HepG2 (cell line): ENCODE data around the gene C13orf46. TPM values are rescaled to one million over a fixed set of nuclear protein-coding genes. Genes with fewer than 3 reads are reported as not detected.

Experiments
- ATAC-seq: fragments of 200-7000 bp; cut with Tn5 transposase; 3 replicates; pipeline ENCODE4 v1.9.1; 2020; ENCODE audit warnings: mild to moderate bottlenecking, moderate library complexity
- BruUV-seq: library from RNA; stranded (reverse); fragments of 400-500 nt; replicated peaks from 2 replicates; lab custom pipeline; 2021; lab: Mats Ljungman, UMichigan
- CTCF ChIA-PET: fragments of 300-600 bp; formaldehyde crosslinking; extraction: SDS; loops from one replicate; lab custom pipeline; 2021; ENCODE audit warnings: low total read pairs, inconsistent platforms, low intra/inter-chr PET ratio; lab: Yijun Ruan, JAX
- POLR2A ChIA-PET: fragments of 350-600 bp; sonication (Branson Sonifier 250); formaldehyde crosslinking; loops from one replicate; lab custom pipeline; 2020; ENCODE audit warnings: antibody characterized with exemption, inconsistent platforms; lab: Yijun Ruan, JAX
- DNase-seq: peaks from one replicate; pipeline ENCODE4 v3.0.0-alpha.2; 2015; ENCODE audit warnings: low spot score
- FAIRE-seq: peaks from 3 replicates; lab custom pipeline; 2011; peaks lifted over from hg19 to GRCh38; lab: Jason Lieb, UNC
- H2AFZ ChIP-seq: one replicate; pipeline ENCODE4 v1.6.1; 2011; ENCODE audit warnings: low read length, inconsistent platforms
- H3K27ac ChIP-seq: fragments of 300-600 bp; 3 replicates; pipeline ENCODE4 v1.8.0; 2011; ENCODE audit warnings: mixed run types, mild to moderate bottlenecking, mixed read lengths, low read length, inconsistent platforms; ENCODE audit not compliant: insufficient read depth; ENCODE audit errors: extremely low read length
- H3K27me3 ChIP-seq, 2 experiments: fragments of 200-600 bp in 1 of 2; 2 replicates in 1 of 2; 3 replicates in 1 of 2; pipeline versions ENCODE4 v1.6.0 to v1.8.0; 2011; ENCODE audit warnings: low read length in 2 of 2, mild to moderate bottlenecking in 2 of 2, moderate library complexity in 2 of 2, inconsistent platforms in 1 of 2; ENCODE audit not compliant: insufficient read depth in 2 of 2, control insufficient read depth in 1 of 2
- H3K36me3 ChIP-seq, 2 experiments: fragments of 200-600 bp in 1 of 2; replicated peaks in 1 of 2; 2 replicates in 1 of 2; 3 replicates in 1 of 2; pipeline versions ENCODE4 v1.5.1 to v1.8.0; 2011; ENCODE audit warnings: low read length in 2 of 2, inconsistent platforms in 1 of 2; ENCODE audit not compliant: insufficient read depth in 2 of 2, control insufficient read depth in 1 of 2
- H3K4me1 ChIP-seq: 2 replicates; pipeline ENCODE4 v1.5.1; 2012; ENCODE audit warnings: low read length, inconsistent platforms; ENCODE audit not compliant: insufficient read depth
- H3K4me2 ChIP-seq: 2 replicates; pipeline ENCODE4 v1.6.0; 2011; ENCODE audit warnings: low read depth, low read length, inconsistent platforms
- H3K4me3 ChIP-seq, 3 experiments: fragments of 200-600 bp in 1 of 3; sonication (generic), shearing (Covaris generic) in 1 of 3; replicated peaks in 1 of 3; 2 replicates each; pipeline ENCODE4 v1.5.1; 2011 to 2016; ENCODE audit warnings: low read length in 3 of 3, inconsistent platforms in 2 of 3, low read depth in 2 of 3, mild to moderate bottlenecking in 2 of 3, control low read depth in 1 of 3, mixed read lengths in 1 of 3; ENCODE audit not compliant: insufficient read depth in 1 of 3
- H3K79me2 ChIP-seq: one replicate; pipeline ENCODE4 v1.6.1; 2011; ENCODE audit warnings: low read length, inconsistent platforms; ENCODE audit not compliant: insufficient read depth
- H3K9ac ChIP-seq: 2 replicates; pipeline ENCODE4 v1.6.0; 2011; ENCODE audit warnings: mild to moderate bottlenecking, low read depth, low read length, inconsistent platforms; ENCODE audit not compliant: insufficient read depth
- H3K9me3 ChIP-seq: 2 replicates; pipeline ENCODE4 v1.5.1; 2012; ENCODE audit warnings: mild to moderate bottlenecking, low read length
- H4K20me1 ChIP-seq: 2 replicates; pipeline ENCODE4 v1.6.0; 2011; ENCODE audit warnings: inconsistent platforms, mild to moderate bottlenecking, low read length, moderate library complexity; ENCODE audit not compliant: insufficient read depth
- ETV5 ChIP-seq: IDR thresholded peaks from 2 replicates; pipeline ENCODE4 v1.6.1; 2018; ENCODE audit warnings: missing biosample characterization, missing genetic modification reagents, inconsistent platforms, borderline replicate concordance
- ETV6 ChIP-seq: sonication (generic); formaldehyde crosslinking; conservative IDR thresholded peaks from 2 replicates; pipeline ENCODE4 v1.4.0; 2020; ENCODE audit warnings: missing genetic modification reagents
- HOMEZ ChIP-seq: IDR thresholded peaks from 2 replicates; pipeline ENCODE4 v1.6.1; 2016; ENCODE audit warnings: low read depth
- PATZ1 ChIP-seq: sonication (generic); formaldehyde crosslinking; IDR thresholded peaks from 2 replicates; pipeline ENCODE4 v1.4.0; 2020; ENCODE audit warnings: missing genetic modification reagents
- SPEN ChIP-seq: sonication (generic); formaldehyde crosslinking; IDR thresholded peaks from 2 replicates; pipeline ENCODE4 v1.5.1; 2020; ENCODE audit warnings: low read depth, mild to moderate bottlenecking, missing genetic modification reagents
- SRSF9 ChIP-seq: fragments of 200-400 bp; formaldehyde crosslinking; IDR thresholded peaks from 2 replicates; pipeline ENCODE4 v1.6.1; 2018; ENCODE audit warnings: borderline replicate concordance, mild to moderate bottlenecking, low read depth, low read length; ENCODE audit not compliant: insufficient read depth, poor library complexity, severe bottlenecking
- SUZ12 ChIP-seq: fragments of 150-350 bp; IDR thresholded peaks from 2 replicates; pipeline ENCODE4 v1.6.1; 2014; ENCODE audit warnings: low read depth, low read length
- TRIM24 ChIP-seq: sonication (generic); formaldehyde crosslinking; IDR thresholded peaks from 2 replicates; pipeline ENCODE4 v1.8.0; 2022; ENCODE audit warnings: mild to moderate bottlenecking, missing genetic modification reagents
- YEATS4 ChIP-seq: sonication (generic); formaldehyde crosslinking; IDR thresholded peaks from 2 replicates; pipeline ENCODE4 v1.4.0; 2020; ENCODE audit warnings: missing genetic modification reagents, borderline replicate concordance
- ZNF446 ChIP-seq: sonication (generic); formaldehyde crosslinking; IDR thresholded peaks from 2 replicates; pipeline ENCODE4 v1.5.0; 2020; ENCODE audit warnings: mild to moderate bottlenecking, missing genetic modification reagents
- WGBS: methylation state at CpG from one replicate; pipeline ENCODE4 v1.1.6; 2017; ENCODE audit warnings: low lambda C conversion rate; 5-methylcytosine and 5-hydroxymethylcytosine counted together
- in situ Hi-C: cut with HindIII; loops from 2 replicates; pipeline ENCODE4 v1.10.0; 2017; ENCODE audit warnings: low pct_unique_long_range_greater_than_20kb; ENCODE audit not compliant: extremely low pct_ligation_motif_present
- intact Hi-C: fragments of 100-400 bp; cut with micrococcal nuclease; formaldehyde crosslinking; loops from one replicate; pipeline ENCODE4 v1.10.0; 2022; ENCODE audit not compliant: unreplicated experiment
- polyA plus RNA-seq, 8 experiments: library from polyadenylated mRNA; depleted of rRNA in 3 of 8; stranded (reverse) in 7 of 8; unstranded in 1 of 8; fragments of >200 nt; fragmentation: Illumina TruSeq in 4 of 8; extraction: Trizol in 4 of 8; gene quantifications; 2 replicates each; pipeline versions ENCODE4 v1.2.1 to v1.2.3, GENCODE V29; 2011 to 2016; ENCODE audit warnings: low read depth in 4 of 8, missing spikeins in 1 of 8, mixed read lengths in 1 of 8; ENCODE audit not compliant: insufficient read depth in 1 of 8
- total RNA-seq, 5 experiments: library from RNA; depleted of rRNA; stranded (reverse); fragments of >200 nt; fragmentation: Illumina TruSeq; extraction: Trizol; gene quantifications; 2 replicates each; pipeline ENCODE4 v1.2.3, GENCODE V29; 2016; ENCODE audit warnings: low read depth in 1 of 5
- TF ChIP-seq, protein P1 (sequence below): sonication (generic); formaldehyde crosslinking; IDR thresholded peaks from 2 replicates; pipeline ENCODE4 v1.8.1; 2022; ENCODE audit warnings: low read depth, mild to moderate bottlenecking, missing genetic modification reagents
- TF ChIP-seq, protein P2 (sequence below): IDR thresholded peaks from 2 replicates; pipeline ENCODE4 v1.6.1; 2012; ENCODE audit warnings: inconsistent platforms

Gene C13orf46
- total and polyA plus RNA-seq, 2 of the 13 experiments (the other 11 are each of a cell fraction or from before 2014, with no cell fraction given), result 0.01 TPM; not detected in 1

DNA sequence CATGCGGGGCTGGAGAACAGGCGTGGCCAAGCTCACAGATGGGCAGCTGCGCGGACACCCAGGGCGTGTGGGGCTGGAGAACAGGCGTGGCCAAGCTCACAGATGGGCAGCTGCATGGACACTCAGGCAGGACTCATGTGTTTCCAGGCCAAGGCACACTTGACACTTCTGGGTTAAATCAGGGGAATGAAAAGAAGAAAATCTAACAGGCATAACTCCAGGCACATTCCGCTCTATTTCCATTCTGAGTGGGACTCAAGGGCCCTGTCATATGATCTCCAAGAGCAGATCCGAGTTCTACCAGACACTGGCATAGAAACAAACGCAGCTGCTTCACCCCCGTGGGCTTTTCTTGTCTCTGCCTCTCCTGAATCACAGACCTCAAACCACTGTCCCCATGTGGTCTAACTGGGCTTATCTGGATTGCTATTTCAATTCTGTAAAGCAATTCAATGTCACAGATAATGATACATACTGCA lies 17.4 kb upstream of the C13orf46 start:
- intact Hi-C loops (no loop called here), in situ Hi-C loops (no loop called here)
- Histone ChIP-seq H4K20me1 (no peaks in the 10 kb centered on the region), H3K27ac (no peak overlapping the region), H3K9ac (no peak overlapping the region), H3K79me2 (no peaks in the 10 kb centered on the region), H3K4me3 (no peak overlapping the region), H3K4me2 (no peak overlapping the region), H3K27me3 (peaks cover 0 to 12% of the 10 kb centered on the region in 2 experiments; a peak in 2 of 5 replicates), H2AFZ (no peak overlapping the region), H3K4me1 (no peaks in the 10 kb centered on the region), H3K36me3 (no peaks in the 10 kb centered on the region), H3K9me3 (no peaks in the 10 kb centered on the region)
- POLR2A ChIA-PET, result no interaction called here
- BruUV-seq, result no TSS peak
- CTCF ChIA-PET, result no interaction called here
- 19% methylated on average over 4 of the region's 10 CpGs for WGBS
- DNase-seq (no peak), FAIRE-seq (no peak), ATAC-seq (no peak)
- TF ChIP-seq SPEN (CRISPR knock-in tag), result no peak
- TF ChIP-seq ETV5, result no peak
- TF ChIP-seq, protein P1, sequence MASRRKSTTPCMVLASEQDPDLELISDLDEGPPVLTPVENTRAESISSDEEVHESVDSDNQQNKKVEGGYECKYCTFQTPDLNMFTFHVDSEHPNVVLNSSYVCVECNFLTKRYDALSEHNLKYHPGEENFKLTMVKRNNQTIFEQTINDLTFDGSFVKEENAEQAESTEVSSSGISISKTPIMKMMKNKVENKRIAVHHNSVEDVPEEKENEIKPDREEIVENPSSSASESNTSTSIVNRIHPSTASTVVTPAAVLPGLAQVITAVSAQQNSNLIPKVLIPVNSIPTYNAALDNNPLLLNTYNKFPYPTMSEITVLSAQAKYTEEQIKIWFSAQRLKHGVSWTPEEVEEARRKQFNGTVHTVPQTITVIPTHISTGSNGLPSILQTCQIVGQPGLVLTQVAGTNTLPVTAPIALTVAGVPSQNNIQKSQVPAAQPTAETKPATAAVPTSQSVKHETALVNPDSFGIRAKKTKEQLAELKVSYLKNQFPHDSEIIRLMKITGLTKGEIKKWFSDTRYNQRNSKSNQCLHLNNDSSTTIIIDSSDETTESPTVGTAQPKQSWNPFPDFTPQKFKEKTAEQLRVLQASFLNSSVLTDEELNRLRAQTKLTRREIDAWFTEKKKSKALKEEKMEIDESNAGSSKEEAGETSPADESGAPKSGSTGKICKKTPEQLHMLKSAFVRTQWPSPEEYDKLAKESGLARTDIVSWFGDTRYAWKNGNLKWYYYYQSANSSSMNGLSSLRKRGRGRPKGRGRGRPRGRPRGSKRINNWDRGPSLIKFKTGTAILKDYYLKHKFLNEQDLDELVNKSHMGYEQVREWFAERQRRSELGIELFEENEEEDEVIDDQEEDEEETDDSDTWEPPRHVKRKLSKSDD (CRISPR knock-in tag), result no peak
- TF ChIP-seq SUZ12, result no peak
- no peak for TF ChIP-seq ZNF446 (CRISPR knock-in tag)
- no peak for TF ChIP-seq HOMEZ (CRISPR knock-in tag)
- TF ChIP-seq ETV6, result no peak
- TF ChIP-seq TRIM24 (CRISPR knock-in tag), result no peak
- no peak for TF ChIP-seq PATZ1
- TF ChIP-seq, protein P2, sequence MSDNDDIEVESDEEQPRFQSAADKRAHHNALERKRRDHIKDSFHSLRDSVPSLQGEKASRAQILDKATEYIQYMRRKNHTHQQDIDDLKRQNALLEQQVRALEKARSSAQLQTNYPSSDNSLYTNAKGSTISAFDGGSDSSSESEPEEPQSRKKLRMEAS, result no peak
- TF ChIP-seq SRSF9, result no peak
- TF ChIP-seq YEATS4 (CRISPR knock-in tag), result no peak
